Mammary epithelial cell (primary cell): ENCODE data around the gene POLR2M.

ENCODE experiments used
- EZH2 ChIP-seq: IDR thresholded peaks from 2 replicates; pipeline ENCODE4 v1.6.1; 2012; ENCODE audit warnings: low read length, inconsistent platforms, borderline replicate concordance
- TF ChIP-seq, protein P1 (sequence below), 2 donors: IDR thresholded peaks in 1 of 2; conservative IDR thresholded peaks in 1 of 2; 2 replicates each; pipeline ENCODE4 v1.5.1; 2011 to 2012; ENCODE audit warnings: inconsistent platforms in 2 of 2, low read length in 2 of 2, mild to moderate bottlenecking in 2 of 2, control low read depth in 1 of 2, low read depth in 1 of 2; ENCODE audit not compliant: insufficient read depth in 1 of 2; ENCODE audit errors: extremely low read depth in 1 of 2

DNA sequence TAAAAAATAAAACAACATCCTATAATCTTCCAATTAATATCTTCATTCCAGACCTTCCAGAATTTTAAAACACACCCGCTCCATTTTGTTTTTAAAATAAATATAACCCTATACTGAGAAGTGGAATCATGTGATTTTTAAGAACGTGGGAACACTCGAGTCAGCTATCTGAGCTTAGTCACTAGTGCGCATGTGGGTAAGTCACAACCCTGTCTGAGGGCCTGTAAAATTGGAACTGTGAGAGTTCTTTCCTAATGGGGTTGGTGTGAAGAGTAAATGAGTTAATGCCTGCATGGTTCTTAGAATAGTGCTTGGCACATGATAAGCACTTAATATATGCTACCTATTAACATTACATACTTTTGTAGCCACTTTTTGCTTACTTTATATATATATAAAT, 19.9 kb upstream of the POLR2M start:
- TF ChIP-seq EZH2, result no peak
- TF ChIP-seq, protein P1, sequence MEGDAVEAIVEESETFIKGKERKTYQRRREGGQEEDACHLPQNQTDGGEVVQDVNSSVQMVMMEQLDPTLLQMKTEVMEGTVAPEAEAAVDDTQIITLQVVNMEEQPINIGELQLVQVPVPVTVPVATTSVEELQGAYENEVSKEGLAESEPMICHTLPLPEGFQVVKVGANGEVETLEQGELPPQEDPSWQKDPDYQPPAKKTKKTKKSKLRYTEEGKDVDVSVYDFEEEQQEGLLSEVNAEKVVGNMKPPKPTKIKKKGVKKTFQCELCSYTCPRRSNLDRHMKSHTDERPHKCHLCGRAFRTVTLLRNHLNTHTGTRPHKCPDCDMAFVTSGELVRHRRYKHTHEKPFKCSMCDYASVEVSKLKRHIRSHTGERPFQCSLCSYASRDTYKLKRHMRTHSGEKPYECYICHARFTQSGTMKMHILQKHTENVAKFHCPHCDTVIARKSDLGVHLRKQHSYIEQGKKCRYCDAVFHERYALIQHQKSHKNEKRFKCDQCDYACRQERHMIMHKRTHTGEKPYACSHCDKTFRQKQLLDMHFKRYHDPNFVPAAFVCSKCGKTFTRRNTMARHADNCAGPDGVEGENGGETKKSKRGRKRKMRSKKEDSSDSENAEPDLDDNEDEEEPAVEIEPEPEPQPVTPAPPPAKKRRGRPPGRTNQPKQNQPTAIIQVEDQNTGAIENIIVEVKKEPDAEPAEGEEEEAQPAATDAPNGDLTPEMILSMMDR (conservative IDR thresholded peaks at IDR 0.05 in 1 of 2, IDR thresholded peaks at IDR 0.05 in 1 of 2; ENCODE audit: extremely low read depth in 1 of 2, insufficient read depth in 1 of 2, low read depth in 1 of 2, low read length in 2 of 2), result no peak
